Tibial artery (tissue), 4 donors: Measurements from ENCODE around the gene KCTD3.

Source experiments
- DNase-seq, 2 donors: peaks; one replicate each; pipeline ENCODE4 v3.0.0-alpha.2; 2019
- H3K27ac ChIP-seq, 2 donors: fragments of 200-600 bp; sonication (generic) in 1 of 2; 1 replicate in 1 of 2; 2 replicates in 1 of 2; pipeline ENCODE4 v1.5.1; 2018 to 2019; ENCODE audit warnings: mild to moderate bottlenecking in 1 of 2
- H3K27me3 ChIP-seq, 2 donors: fragments of 200-600 bp; sonication (generic) in 1 of 2; one replicate each; pipeline versions ENCODE4 v1.5.1 to v1.6.0; 2016 to 2019
- H3K36me3 ChIP-seq, 3 donors: fragments of 200-600 bp; sonication (generic) in 2 of 3; one replicate each; pipeline ENCODE4 v1.5.1; 2016 to 2019; ENCODE audit warnings: mild to moderate bottlenecking in 2 of 3
- H3K4me1 ChIP-seq, 4 donors: fragments of 200-600 bp; sonication (generic) in 2 of 4; 1 replicate in 3 of 4; 2 replicates in 1 of 4; pipeline ENCODE4 v1.5.1; 2016 to 2019
- H3K4me3 ChIP-seq, 2 donors: fragments of 200-600 bp; sonication (generic) in 1 of 2; 1 replicate in 1 of 2; 2 replicates in 1 of 2; pipeline ENCODE4 v1.5.1; 2018 to 2019; ENCODE audit warnings: mild to moderate bottlenecking in 2 of 2
- H3K9me3 ChIP-seq, 3 donors: fragments of 200-600 bp; sonication (generic) in 1 of 3; one replicate each; pipeline ENCODE4 v1.5.1; 2016 to 2019
- CTCF ChIP-seq, 2 experiments: fragments of 200-600 bp in 1 of 2; fragments of 450-650 bp in 1 of 2; IDR thresholded peaks; one replicate each; pipeline ENCODE4 v1.5.1; 2017 to 2019; ENCODE audit warnings: antibody characterized with exemption in 2 of 2, mild to moderate bottlenecking in 1 of 2, moderate library complexity in 1 of 2
- intact Hi-C: fragments of 100-400 bp; cut with DNase I; formaldehyde crosslinking; loops from one replicate; pipeline ENCODE4 v1.15.0; 2023; ENCODE audit warnings: low total_unique reads

The KCTD3 gene

GRCh38 chr1:215556996-215557395 lies 10.1 kb upstream of the KCTD3 start:
- Histone ChIP-seq H3K27me3 (peaks cover 0 to 3% of the 10 kb centered on the region in 2 donors), H3K4me3 (no peak overlapping the region), H3K36me3 (no peaks in the 10 kb centered on the region), H3K9me3 (peaks cover 0 to 15% (median 3%) of the 10 kb centered on the region in 3 donors), H3K27ac (no peak overlapping the region), H3K4me1 (no peaks in the 10 kb centered on the region)
- no peak for TF ChIP-seq CTCF (IDR thresholded peaks at IDR 0.05)
- intact Hi-C loops: no loop called here
- no peak for DNase-seq

GRCh38 chr1:215557504-215557903 lies 9.6 kb upstream of the KCTD3 start:
- no peak for DNase-seq
- H3K4me3 ChIP-seq: no peak overlapping the region
- H3K4me1 ChIP-seq: no peaks in the 10 kb centered on the region
- peaks cover 0 to 15% (median 3%) of the 10 kb centered on the region in 3 donors for H3K9me3 ChIP-seq
- H3K27me3 ChIP-seq: peaks cover 0 to 3% of the 10 kb centered on the region in 2 donors
- no peak overlapping the region for H3K27ac ChIP-seq
- no peaks in the 10 kb centered on the region for H3K36me3 ChIP-seq
- intact Hi-C loops: no loop called here
- TF ChIP-seq CTCF (IDR thresholded peaks at IDR 0.05): no peak

- Histone ChIP-seq H3K36me3 (no peaks in the 10 kb centered on the region), H3K4me3 (no peak overlapping the region), H3K27me3 (peaks cover 0 to 3% of the 10 kb centered on the region in 2 donors), H3K9me3 (peaks cover 0 to 15% (median 3%) of the 10 kb centered on the region in 3 donors), H3K4me1 (no peaks in the 10 kb centered on the region), H3K27ac (no peak overlapping the region)
- DNase-seq: no peak
- intact Hi-C loops: no loop called here
- no peak for TF ChIP-seq CTCF (IDR thresholded peaks at IDR 0.05)
Measured at GRCh38 chr1:215557992-215558626, 9.0 kb upstream of the KCTD3 start.

- Histone ChIP-seq H3K4me1 (peaks cover 0 to 43% (median 18%) of the 10 kb centered on the region in 4 donors), H3K27ac (peak overlapping the region; percentile 89 to 96), H3K27me3 (no peaks in the 10 kb centered on the region), H3K4me3 (peak overlapping the region; percentile 70 to 95), H3K9me3 (no peaks in the 10 kb centered on the region), H3K36me3 (no peaks in the 10 kb centered on the region)
- peak in 1 of 2 donors; percentile 68 for DNase-seq
- intact Hi-C loops: no loop called here
- no peak for TF ChIP-seq CTCF (IDR thresholded peaks at IDR 0.05)
Measured at GRCh38 chr1:215567491-215568298, 591 bp downstream of the KCTD3 start.

GRCh38 chr1:215568299-215568692 lies 1.2 kb downstream of the KCTD3 start:
- peak in 1 of 2 donors; percentile 33 for DNase-seq
- Histone ChIP-seq H3K36me3 (no peaks in the 10 kb centered on the region), H3K4me3 (peak overlapping the region; percentile 70 to 95), H3K27me3 (no peaks in the 10 kb centered on the region), H3K9me3 (no peaks in the 10 kb centered on the region), H3K4me1 (peaks cover 0 to 49% (median 20%) of the 10 kb centered on the region in 4 donors), H3K27ac (peak overlapping the region; percentile 89 to 96)
- intact Hi-C loops: no loop called here
- TF ChIP-seq CTCF (IDR thresholded peaks at IDR 0.05): no peak
